Measurements from ENCODE around the gene MICB. TPM values are rescaled to one million over a fixed set of nuclear protein-coding genes. Genes with fewer than 3 reads are reported as not detected.

Gene MICB
- total RNA-seq, 1 experiment from 2014 or later = 14.5 TPM

Other genes with a start within 250 kb of the MICB start
- 804 and 844 TPM in 2 replicates for gene HLA-C, start 226.1 kb upstream of the MICB start, total RNA-seq (2014; rRNA removed; shearing (Covaris generic))
- 512 and 677 TPM in 2 replicates for gene HLA-B, start 141.0 kb upstream of the MICB start, total RNA-seq (2014; rRNA removed; shearing (Covaris generic))
- gene MICA, start 94.5 kb upstream of the MICB start, total RNA-seq (2014; rRNA removed; shearing (Covaris generic)) = 65.8 and 75.4 TPM in 2 replicates
- not detected in 2 replicates for gene MCCD1, start 30.8 kb downstream of the MICB start, total RNA-seq (2014; rRNA removed; shearing (Covaris generic))
- gene DDX39B, start 43.9 kb downstream of the MICB start, total RNA-seq (2014; rRNA removed; shearing (Covaris generic)) = 580 and 595 TPM in 2 replicates
- 0.60 TPM in 1 of 2 replicates, not detected in the other for gene ATP6V1G2, start 48.5 kb downstream of the MICB start, total RNA-seq (2014; rRNA removed; shearing (Covaris generic))
- gene NFKBIL1, start 49.5 kb downstream of the MICB start, total RNA-seq (2014; rRNA removed; shearing (Covaris generic)) = 12.9 and 13.6 TPM in 2 replicates
- gene LTA, start 74.1 kb downstream of the MICB start, total RNA-seq (2014; rRNA removed; shearing (Covaris generic)) = not detected in 2 replicates
- not detected in 2 replicates for gene TNF, start 77.4 kb downstream of the MICB start, total RNA-seq (2014; rRNA removed; shearing (Covaris generic))
- not detected in 2 replicates for gene LTB, start 84.3 kb downstream of the MICB start, total RNA-seq (2014; rRNA removed; shearing (Covaris generic))
- not detected in 2 replicates for gene LST1, start 88.1 kb downstream of the MICB start, total RNA-seq (2014; rRNA removed; shearing (Covaris generic))
- gene NCR3, start 94.9 kb downstream of the MICB start, total RNA-seq (2014; rRNA removed; shearing (Covaris generic)) = not detected in 2 replicates
- not detected in 2 replicates for gene AIF1, start 117.1 kb downstream of the MICB start, total RNA-seq (2014; rRNA removed; shearing (Covaris generic))
- 26.2 and 36.1 TPM in 2 replicates for gene PRRC2A, start 122.6 kb downstream of the MICB start, total RNA-seq (2014; rRNA removed; shearing (Covaris generic))
- 122 and 138 TPM in 2 replicates for gene BAG6, start 154.5 kb downstream of the MICB start, total RNA-seq (2014; rRNA removed; shearing (Covaris generic))
- 0.91 and 1.1 TPM in 2 replicates for gene APOM, start 157.7 kb downstream of the MICB start, total RNA-seq (2014; rRNA removed; shearing (Covaris generic))
- 19.3 and 20.8 TPM in 2 replicates for gene C6orf47, start 162.6 kb downstream of the MICB start, total RNA-seq (2014; rRNA removed; shearing (Covaris generic))
- gene GPANK1, start 166.9 kb downstream of the MICB start, total RNA-seq (2014; rRNA removed; shearing (Covaris generic)) = 13.4 and 15.9 TPM in 2 replicates
- gene CSNK2B, start 167.9 kb downstream of the MICB start, total RNA-seq (2014; rRNA removed; shearing (Covaris generic)) = 443 and 553 TPM in 2 replicates
- gene LY6G5B, start 171.8 kb downstream of the MICB start, total RNA-seq (2014; rRNA removed; shearing (Covaris generic)) = not detected in 2 replicates
- 0.97 TPM in 1 of 2 replicates, not detected in the other for gene LY6G5C, start 182.9 kb downstream of the MICB start, total RNA-seq (2014; rRNA removed; shearing (Covaris generic))
- 28.0 and 34.6 TPM in 2 replicates for gene ABHD16A, start 205.2 kb downstream of the MICB start, total RNA-seq (2014; rRNA removed; shearing (Covaris generic))
- gene LY6G6F, start 208.7 kb downstream of the MICB start, total RNA-seq (2014; rRNA removed; shearing (Covaris generic)) = not detected in 2 replicates
- not detected in 2 replicates for gene LY6G6D, start 217.2 kb downstream of the MICB start, total RNA-seq (2014; rRNA removed; shearing (Covaris generic))
- gene LY6G6C, start 223.6 kb downstream of the MICB start, total RNA-seq (2014; rRNA removed; shearing (Covaris generic)) = not detected in 2 replicates
- not detected in 2 replicates for gene MPIG6B, start 225.2 kb downstream of the MICB start, total RNA-seq (2014; rRNA removed; shearing (Covaris generic))
- 75.2 and 101 TPM in 2 replicates for gene DDAH2, start 231.2 kb downstream of the MICB start, total RNA-seq (2014; rRNA removed; shearing (Covaris generic))
- gene CLIC1, start 238.4 kb downstream of the MICB start, total RNA-seq (2014; rRNA removed; shearing (Covaris generic)) = 710 and 730 TPM in 2 replicates
- 5.3 and 10.8 TPM in 2 replicates for gene MSH5, start 241.9 kb downstream of the MICB start, total RNA-seq (2014; rRNA removed; shearing (Covaris generic))

Data from H4 (cell line).